PC-3 (cell line): ENCODE data around the gene THOC6.

ENCODE experiments used
- EZH2 ChIP-seq: fragments of 300-600 bp; sonication (generic); IDR thresholded peaks from one replicate; pipeline ENCODE4 v1.6.1; 2017; ENCODE audit warnings: antibody characterized with exemption, mild to moderate bottlenecking, low read length; ENCODE audit not compliant: unreplicated experiment
- TF ChIP-seq, protein P1 (sequence below): fragments of 300-600 bp; sonication (generic); conservative IDR thresholded peaks from 2 replicates; pipeline ENCODE4 v1.5.1; 2017; ENCODE audit warnings: antibody characterized with exemption, low read depth, mild to moderate bottlenecking, low read length

DNA sequence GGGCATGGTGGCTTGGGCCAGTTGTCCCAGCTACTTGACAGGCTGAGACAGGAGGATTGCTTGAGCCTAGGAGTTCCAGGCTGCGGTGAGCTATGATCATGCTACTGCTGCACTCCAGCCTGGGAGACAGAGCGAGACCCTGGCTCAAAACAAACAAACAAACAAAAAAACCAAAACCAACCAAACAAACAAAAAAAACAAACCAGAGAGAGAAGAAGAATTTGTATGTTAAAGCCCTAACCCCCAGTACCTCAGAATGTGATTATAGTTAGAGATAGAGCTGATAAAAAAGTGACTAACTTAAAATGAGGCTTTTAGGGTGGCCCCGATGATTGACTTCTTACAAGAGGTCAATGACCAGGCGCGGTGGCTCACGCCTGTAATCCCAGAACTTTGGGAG lies 20.9 kb downstream of the THOC6 start:
- TF ChIP-seq, protein P1, sequence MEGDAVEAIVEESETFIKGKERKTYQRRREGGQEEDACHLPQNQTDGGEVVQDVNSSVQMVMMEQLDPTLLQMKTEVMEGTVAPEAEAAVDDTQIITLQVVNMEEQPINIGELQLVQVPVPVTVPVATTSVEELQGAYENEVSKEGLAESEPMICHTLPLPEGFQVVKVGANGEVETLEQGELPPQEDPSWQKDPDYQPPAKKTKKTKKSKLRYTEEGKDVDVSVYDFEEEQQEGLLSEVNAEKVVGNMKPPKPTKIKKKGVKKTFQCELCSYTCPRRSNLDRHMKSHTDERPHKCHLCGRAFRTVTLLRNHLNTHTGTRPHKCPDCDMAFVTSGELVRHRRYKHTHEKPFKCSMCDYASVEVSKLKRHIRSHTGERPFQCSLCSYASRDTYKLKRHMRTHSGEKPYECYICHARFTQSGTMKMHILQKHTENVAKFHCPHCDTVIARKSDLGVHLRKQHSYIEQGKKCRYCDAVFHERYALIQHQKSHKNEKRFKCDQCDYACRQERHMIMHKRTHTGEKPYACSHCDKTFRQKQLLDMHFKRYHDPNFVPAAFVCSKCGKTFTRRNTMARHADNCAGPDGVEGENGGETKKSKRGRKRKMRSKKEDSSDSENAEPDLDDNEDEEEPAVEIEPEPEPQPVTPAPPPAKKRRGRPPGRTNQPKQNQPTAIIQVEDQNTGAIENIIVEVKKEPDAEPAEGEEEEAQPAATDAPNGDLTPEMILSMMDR, result no peak
- TF ChIP-seq EZH2, result no peak
